ENCODE measurements around the gene SLC18A3.
A peak's percentile ranks its signal among the peaks of the same experiment; 100 is the strongest.

The SLC18A3 gene
- total RNA-seq, result 0 to 1.9 (median 0) reads per million in 17 experiments

GRCh38 chr10:49610114-49610457 lies at the start of gene SLC18A3:
Gene SLC18A3 (plus strand): TSS chr10:49610310. CDS start chr10:49610741, 431 bp downstream.
- no peak for DNase-seq

GRCh38 chr10:49560526-49560925 lies 49.6 kb upstream of the SLC18A3 start:
- DNase-seq, result no peak

- no peak for DNase-seq
Measured at GRCh38 chr10:49562893-49563292, 47.2 kb upstream of the SLC18A3 start.

DNA sequence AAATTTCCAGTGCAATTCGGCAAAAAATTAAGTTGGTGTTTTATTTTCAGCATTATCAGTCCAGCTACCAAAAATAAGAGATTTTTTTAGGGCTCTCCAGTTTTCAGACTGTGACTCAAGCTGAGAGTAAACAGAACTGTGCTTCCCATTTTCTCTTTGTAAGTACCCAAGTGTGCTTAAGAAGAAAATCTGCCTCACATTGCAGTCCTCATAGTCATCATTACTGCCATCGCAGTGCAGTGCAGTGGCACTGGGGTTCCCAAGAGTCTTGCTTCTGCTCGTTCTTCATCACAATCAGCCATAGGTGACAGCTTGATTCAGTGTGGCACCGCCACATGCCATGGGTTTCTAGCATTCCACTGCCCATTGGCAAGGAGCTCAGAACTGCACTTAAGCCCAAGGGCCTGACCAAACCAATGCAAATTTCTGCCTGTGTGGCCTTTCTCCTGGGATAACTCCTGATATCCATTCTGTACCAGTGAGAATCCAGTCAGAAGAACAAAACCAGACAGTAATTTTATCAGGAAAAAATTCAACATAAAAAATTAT lies 45.6 kb upstream of the SLC18A3 start:
- no peak for DNase-seq

DNA sequence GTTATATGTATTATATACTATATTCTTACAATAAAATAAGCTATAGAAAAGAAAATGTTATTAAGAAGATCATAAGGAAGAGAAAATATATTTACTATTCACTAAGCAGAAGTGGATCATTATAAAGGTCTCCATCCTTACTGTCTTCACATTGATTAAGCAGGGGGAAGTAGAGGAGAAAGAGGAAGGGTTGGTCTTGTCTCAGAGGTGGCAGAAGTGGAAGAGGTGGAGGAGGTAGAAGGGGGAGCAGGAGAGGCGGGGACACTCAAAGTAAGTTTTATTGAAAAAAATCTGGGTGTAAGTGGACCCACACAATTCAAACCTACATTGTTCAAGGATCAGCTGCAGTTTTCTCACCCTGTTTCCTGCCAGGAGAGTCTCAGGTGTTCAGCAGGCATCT lies 42.3 kb upstream of the SLC18A3 start:
- peak in 1 of 4 experiments; percentile 5 for DNase-seq

DNA sequence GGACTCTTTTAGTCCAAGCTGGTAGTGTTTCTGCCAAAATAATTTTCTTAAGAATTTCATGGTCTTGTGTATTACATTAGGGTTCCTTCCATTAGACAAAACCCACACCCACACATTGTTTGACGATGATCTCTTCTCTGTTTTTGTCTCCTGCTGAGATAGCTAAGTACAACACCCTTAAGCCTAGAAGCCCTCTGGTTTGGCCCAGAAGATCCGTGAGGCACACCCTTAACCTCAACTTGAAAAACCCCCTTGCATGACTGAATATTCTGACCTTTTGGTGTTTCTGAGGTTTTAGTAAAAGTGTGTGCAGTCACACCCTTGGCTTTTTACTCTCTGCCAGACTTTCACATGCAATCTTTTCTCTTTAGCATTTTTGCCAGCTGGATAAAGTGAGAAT lies 41.9 kb upstream of the SLC18A3 start:
- no peak for DNase-seq

DNA sequence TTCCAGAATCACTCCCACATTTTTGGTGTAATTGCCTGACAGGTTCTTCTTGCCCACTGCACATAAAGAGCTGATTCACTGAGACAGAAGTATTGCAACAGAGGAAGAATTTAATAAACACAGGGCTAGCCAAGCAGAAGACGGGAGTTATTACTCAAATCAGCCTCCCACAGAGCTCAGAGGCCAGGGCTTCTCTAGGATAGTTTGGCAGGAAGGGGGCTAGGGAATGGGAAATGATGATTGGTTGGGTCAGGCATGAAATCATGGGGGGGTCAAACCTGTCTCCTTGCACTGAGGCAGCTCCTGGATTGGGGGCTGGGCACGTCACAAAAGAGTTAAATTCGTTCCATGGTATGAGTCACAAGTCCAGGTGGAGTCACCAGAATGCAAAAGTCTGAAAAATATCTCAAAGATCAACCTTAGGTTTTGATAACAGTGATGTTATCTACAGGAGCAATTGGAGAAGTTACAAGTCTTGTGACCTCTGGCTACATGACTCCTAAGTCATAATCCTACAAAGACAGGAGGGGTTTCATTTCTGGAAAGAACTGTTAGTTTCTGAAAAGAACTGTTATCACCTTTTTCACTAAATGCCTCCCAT lies 41.0 kb upstream of the SLC18A3 start:
- peak; percentile 1 to 48 (median 38) for DNase-seq

DNA sequence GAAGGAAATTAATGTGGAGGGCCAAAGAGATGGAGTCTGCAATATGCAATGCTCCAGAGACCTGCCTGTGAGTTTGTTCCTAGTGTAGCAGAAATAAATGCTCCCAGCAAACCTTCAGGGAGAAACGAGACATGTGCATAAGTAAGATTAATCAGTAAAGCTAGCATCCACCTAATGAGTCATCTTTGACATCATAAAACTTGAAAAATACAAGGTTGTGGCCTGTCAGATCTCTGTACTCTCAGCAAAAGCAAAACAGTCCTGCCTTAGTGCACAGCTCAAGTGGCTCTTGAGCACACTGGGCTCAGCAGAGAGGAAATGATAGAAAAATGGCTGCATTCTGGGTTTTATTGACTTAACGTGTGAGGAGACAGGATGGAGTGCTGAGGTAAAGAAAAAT lies 38.7 kb upstream of the SLC18A3 start:
- DNase-seq, result no peak

DNA sequence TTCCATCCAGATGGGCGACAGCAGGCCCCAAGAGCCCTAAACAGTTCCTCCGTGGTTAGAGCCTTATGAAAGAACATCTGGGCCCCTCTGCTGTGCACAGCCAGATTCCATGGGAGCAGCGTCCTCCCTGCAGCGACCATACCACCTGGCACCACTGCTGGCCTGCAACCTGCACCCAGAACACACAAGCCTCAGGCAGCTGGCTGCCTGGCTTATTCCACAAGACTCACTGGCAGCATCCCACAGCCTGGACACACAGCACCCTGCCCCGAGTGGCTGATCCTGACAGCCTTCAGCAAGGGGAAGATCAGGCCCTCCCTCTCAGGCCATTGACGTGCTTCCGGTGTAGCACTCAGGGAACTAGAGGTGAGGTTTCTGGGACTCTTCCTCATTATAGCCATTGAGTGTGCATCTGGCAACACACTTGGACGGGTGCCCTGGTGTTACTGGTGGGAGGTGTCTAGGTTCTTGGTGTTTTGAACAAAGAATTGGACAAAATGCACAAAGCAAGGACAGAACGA lies 37.5 kb upstream of the SLC18A3 start:
- no peak for DNase-seq

GRCh38 chr10:49575489-49576072 lies 34.5 kb upstream of the SLC18A3 start:
- no peak for DNase-seq

DNA sequence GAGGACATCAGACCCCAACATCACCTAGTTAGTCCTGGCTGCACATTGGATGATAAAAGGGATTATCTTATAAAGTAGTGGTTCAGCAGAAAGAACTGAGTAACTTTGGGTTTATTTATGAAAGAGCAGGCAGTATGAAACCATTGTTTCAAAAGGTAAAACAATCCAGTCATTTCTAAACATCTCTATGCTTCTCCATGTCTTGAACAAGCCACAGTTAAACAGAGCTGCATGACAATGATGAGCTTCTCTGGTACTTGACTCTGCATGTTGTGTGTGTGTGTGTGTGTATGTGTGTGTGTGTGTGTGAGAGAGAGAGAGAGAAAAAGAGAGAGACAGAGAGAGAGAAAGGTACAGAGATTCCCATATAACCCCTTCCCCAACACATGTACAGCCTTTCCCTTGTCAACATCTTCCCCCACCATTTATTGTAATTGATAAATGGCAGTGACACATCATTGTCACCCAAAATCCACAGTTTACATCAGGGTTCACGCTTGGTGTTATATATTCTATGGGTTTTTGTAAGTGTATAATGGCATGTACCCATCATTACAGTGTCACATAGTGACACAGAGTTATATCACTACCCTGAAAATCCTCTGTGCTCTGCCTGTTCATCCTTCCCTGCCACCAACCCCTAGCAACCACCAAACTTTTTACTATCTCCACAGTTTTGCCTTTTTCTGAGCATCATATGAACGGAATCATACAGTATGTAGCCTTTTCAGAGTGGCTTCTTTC lies 32.8 kb upstream of the SLC18A3 start:
- no peak for DNase-seq

- DNase-seq, result no peak
Measured at GRCh38 chr10:49578392-49578791, 31.7 kb upstream of the SLC18A3 start.

GRCh38 chr10:49579621-49580020 lies 30.5 kb upstream of the SLC18A3 start:
- no peak for DNase-seq

DNA sequence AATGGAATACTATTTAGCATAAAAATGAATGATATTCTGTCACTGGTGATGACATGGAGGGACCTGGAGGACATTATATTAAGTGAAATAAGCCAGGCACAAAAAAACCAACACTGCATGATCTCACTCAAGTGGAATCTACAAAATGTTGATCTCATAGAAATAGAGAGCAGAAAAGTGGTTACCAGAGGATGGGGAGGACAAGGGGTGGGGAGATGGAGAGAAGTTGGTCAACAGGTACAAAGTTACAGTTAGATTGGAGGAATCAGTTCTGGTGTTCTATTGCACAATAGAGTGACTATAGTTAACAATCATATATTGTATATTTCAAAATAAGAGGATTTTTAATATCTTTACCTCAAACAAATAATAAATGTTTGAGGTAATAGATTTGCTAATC lies 24.7 kb upstream of the SLC18A3 start:
- no peak for DNase-seq

GRCh38 chr10:49587981-49588380 lies 22.1 kb upstream of the SLC18A3 start:
- DNase-seq, result no peak

GRCh38 chr10:49592726-49593563 lies 17.2 kb upstream of the SLC18A3 start:
- peak; percentile 83 to 86 (median 85) for DNase-seq

DNA sequence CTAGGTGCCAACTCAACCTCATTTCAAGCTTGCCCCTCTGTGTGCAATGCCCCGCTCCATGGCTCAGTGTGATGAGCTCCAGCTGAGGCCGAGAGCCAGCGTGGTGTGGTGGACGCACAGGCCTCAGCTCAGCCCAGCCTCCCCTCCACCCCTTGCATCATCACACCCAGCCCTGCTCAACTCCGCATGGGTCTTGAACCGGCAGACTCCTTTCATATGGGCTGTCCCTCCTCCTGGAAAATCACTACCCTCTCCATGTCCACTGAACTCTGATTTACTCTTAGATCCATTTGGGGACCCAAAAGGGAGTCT lies 16.6 kb upstream of the SLC18A3 start:
- DNase-seq, result no peak

- DNase-seq, result no peak
Measured at GRCh38 chr10:49593998-49594397, 16.1 kb upstream of the SLC18A3 start.

DNA sequence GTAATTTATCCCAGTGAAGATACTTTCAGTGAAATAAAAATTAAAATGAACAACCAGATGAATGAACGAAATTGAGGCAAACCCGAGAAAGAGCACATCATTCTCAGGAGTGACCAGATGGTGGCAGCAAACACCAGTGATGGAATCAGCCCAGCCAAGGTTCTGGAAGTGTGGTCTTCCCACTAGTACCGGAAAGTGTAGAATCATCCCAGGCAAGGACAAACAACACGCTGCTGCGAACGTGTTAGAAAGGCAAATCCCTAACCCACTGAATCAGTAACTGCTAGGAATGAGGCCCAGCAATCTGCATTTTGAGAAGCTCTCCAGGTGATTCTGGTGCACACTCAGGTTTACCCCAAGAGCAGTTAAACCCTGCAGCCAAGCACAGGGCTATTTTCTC lies 15.5 kb upstream of the SLC18A3 start:
- peak; percentile 48 to 64 (median 57) for DNase-seq

DNA sequence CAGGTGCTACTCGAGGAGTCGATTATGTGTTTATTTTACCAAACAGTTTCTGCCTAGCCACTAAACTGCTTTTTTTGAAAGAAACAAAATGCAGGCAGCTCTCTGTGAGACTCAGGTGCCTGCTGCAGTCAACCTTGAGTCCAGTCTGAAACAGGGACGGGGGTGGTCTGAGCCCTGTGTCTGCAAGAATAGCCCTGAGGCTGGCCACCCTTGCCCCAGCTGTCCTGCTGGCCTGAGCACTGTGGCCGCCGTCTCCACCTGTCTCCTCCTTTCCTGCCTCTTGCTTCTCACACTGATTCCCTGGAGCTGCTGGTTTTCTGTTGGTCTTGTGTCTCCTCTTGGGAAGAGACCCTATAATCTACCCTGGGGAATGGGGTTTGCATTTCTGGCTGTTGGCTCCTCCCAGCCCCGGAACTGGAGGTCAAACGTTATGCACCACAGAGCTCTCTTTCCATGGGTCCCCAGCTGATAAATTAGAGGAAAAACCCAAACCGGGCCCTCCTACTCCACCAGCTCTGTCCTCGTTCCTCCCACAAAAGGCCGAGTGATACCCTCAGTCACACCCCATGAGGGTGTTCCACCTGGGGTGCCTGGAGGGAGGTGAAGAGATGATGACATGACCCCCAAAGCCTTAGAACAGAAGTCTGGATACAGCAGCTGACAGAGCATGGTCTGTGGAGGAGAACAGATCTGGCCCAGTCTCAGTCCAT lies 15.0 kb upstream of the SLC18A3 start:
- no peak for DNase-seq

DNA sequence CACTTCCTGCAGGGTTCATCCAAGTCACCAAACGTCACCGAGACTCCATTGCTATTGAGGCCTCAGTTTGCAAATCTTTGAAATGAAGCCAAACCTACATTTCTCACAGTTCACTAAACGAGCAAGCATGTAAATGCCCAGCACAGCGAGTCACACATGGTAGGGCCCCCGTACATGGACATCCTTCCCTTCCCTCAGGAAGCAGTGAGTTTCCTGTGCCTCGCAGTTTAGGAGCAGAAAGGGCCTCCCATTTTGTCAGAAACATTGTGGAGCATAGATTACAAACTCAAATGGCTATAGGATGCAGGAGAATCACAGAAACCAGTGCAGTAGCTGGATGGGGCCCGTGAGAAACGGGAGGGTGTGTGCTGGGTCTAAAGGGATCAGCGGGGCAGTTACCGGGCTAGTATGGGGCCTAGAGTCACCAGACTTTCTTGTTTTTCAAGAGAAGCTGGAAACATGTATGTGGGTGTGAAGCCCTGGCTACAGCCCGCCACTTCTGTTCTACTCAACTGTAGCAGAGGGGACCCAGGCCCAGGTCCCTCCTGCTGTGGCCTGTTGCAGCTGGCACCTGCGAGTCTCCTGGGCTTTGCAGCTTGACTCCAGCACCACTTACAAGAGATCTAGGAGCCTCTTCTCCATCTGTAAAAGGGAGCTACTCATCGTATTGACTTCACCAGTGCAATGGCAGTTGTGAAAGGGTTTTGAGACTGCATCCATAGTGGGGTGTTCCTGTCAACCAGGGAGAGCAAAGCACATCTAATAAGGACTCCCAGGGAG lies 14.2 kb upstream of the SLC18A3 start:
- no peak for DNase-seq

GRCh38 chr10:49596493-49596809 lies 13.7 kb upstream of the SLC18A3 start:
- no peak for DNase-seq

All from suppressor macrophage (primary cell).